ENCODE data around the gene METTL1. TPM values are rescaled to one million over a fixed set of nuclear protein-coding genes. Genes with fewer than 3 reads are reported as not detected.

Gene METTL1
- total RNA-seq, 6 donors from 2014 or later: 1.3 to 30.2 (median 16.9) TPM

DNA sequence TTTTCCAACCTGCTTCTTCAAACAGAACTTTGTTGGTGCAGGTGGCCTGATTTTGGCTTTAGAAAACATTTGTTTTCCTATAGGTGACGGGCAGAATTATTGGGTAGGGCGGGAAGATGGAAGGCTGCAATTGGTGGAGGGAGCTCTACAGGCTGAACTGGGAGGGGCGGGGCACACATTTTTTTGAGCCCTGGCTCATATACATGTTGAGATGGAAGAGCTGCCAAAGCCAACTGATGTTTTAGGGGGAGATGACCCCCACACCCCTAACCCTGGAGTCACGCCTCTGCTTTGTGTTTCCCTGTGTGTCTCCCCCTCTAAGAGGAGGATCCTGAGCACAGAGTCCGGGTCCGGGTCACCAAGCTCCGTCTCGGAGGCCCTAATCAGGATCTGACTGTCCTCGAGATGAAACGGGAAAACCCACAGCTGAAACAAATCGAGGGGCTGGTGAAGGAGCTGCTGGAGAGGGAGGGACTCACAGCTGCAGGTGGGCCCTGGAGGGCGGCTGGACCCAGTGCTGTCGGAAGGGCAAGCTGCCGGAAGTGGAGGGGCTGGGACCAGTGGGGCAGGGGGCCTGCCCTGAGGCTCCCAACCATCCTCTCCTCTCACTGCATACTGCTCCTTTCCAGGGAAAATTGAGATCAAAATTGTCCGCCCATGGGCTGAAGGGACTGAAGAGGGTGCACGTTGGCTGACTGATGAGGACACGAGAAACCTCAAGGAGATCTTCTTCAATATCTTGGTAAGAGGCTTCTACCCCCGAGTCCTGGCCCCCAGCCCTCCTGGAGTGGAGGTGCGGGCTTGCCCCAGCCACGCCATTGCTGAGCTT is 51.9 kb downstream of the METTL1 start:
- no peak for ATAC-seq (ENCODE audit: low FRiP score in 2 of 2)
- no peaks in the 10 kb centered on the region for H3K27me3 ChIP-seq
- no peaks in the 10 kb centered on the region for H3K4me1 ChIP-seq
- H3K4me3 ChIP-seq: no peak overlapping the region
- DNase-seq: no peak
- no peaks in the 10 kb centered on the region for H3K9me3 ChIP-seq
- no peak for TF ChIP-seq POLR2AphosphoS5 (IDR thresholded peaks at IDR 0.05)
- TF ChIP-seq EP300 (IDR thresholded peaks at IDR 0.05): no peak
- TF ChIP-seq, protein P1, sequence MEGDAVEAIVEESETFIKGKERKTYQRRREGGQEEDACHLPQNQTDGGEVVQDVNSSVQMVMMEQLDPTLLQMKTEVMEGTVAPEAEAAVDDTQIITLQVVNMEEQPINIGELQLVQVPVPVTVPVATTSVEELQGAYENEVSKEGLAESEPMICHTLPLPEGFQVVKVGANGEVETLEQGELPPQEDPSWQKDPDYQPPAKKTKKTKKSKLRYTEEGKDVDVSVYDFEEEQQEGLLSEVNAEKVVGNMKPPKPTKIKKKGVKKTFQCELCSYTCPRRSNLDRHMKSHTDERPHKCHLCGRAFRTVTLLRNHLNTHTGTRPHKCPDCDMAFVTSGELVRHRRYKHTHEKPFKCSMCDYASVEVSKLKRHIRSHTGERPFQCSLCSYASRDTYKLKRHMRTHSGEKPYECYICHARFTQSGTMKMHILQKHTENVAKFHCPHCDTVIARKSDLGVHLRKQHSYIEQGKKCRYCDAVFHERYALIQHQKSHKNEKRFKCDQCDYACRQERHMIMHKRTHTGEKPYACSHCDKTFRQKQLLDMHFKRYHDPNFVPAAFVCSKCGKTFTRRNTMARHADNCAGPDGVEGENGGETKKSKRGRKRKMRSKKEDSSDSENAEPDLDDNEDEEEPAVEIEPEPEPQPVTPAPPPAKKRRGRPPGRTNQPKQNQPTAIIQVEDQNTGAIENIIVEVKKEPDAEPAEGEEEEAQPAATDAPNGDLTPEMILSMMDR (IDR thresholded peaks at IDR 0.05): no peak
- no peak for TF ChIP-seq POLR2A (IDR thresholded peaks at IDR 0.05)
- 92 to 94% methylated on average over 18 to 20 of the region's 20 CpGs for WGBS, 2 donors
- no peak overlapping the region for H3K27ac ChIP-seq
- peaks cover 33 to 72% (median 61%) of the 10 kb centered on the region in 4 donors for H3K36me3 ChIP-seq

DNA sequence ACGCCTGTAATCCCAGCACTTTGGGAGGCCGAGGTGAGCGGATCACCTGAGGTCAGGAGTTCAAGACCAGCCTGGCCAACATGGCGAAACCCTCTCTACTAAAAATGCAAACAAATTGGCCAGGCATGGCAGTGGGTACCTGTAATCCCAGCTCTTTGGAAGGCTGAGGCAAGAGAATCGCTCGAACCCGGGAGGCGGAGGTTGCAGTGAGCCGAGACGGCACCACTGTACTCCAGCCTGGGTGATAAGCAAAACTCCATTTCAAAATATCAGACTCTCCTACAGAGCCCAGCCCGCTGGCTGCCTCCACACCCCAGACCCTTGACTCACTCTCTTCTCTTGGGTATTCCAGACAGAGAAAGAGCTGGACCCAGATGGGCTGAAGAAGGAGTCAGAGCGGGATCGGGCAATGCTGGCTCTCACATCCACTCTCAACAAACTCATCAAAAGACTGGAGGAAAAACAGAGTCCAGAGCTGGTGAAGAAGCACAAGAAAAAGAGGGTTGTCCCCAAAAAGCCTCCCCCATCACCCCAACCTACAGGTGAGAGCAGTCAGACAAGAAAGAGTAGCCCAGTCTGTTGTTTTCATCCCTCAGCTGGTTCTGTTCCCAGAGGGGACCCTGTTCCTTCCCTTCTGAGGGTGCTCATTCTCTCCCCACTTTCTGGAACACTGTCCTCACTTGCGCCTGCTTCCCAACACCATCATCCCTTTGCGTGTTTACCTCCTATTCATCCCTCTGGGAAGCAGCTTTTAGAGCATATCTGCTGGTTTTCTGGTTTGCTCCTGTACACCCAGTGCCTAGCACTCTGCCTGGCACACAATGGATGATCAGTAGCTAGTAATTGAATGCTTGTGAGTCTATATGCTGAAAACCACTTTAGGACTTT is 53.0 kb downstream of the METTL1 start:
- Histone ChIP-seq H3K27me3 (no peaks in the 10 kb centered on the region), H3K36me3 (peaks cover 33 to 83% (median 65%) of the 10 kb centered on the region in 4 donors), H3K4me1 (no peaks in the 10 kb centered on the region), H3K27ac (no peak overlapping the region), H3K9me3 (no peaks in the 10 kb centered on the region), H3K4me3 (no peak overlapping the region)
- ATAC-seq (ENCODE audit: low FRiP score in 2 of 2): no peak
- no peak for DNase-seq
- TF ChIP-seq EP300 (IDR thresholded peaks at IDR 0.05) (no peak), POLR2A (IDR thresholded peaks at IDR 0.05) (no peak), POLR2AphosphoS5 (IDR thresholded peaks at IDR 0.05) (no peak)
- TF ChIP-seq, protein P1 (IDR thresholded peaks at IDR 0.05): no peak
- WGBS, 2 donors: 96 to 98% methylated on average over 11 to 15 of the region's 15 CpGs

Small RNAs within 50 kb of the gene (small RNA-seq; reads per million reads assigned to genes)
- 0 reads per million in 4 donors for gene RNU6-1083P

Other genes with a start within 250 kb of the METTL1 start
- 100 to 1,000 TPM in 3 of 6 donors, 10 to 100 TPM in 3; 25.1 to 184 (median 94.7) TPM for gene MBD6, start 249.3 kb downstream of the METTL1 start, total RNA-seq
- 100 to 1,000 TPM in 4 of 6 donors, 10 to 100 TPM in 2; 83.1 to 145 (median 110) TPM for gene DCTN2, start 224.9 kb downstream of the METTL1 start, total RNA-seq
- under 1 TPM in 5 of 6 donors, not detected in 1; 0.06 to 0.39 (median 0.20) TPM for gene KIF5A, start 222.1 kb downstream of the METTL1 start, total RNA-seq
- 10 to 100 TPM; 13.4 to 56.7 (median 30.7) TPM for gene PIP4K2C, start 180.9 kb downstream of the METTL1 start, total RNA-seq
- 10 to 100 TPM; 12.8 to 44.0 (median 21.1) TPM for gene DTX3, start 167.3 kb downstream of the METTL1 start, total RNA-seq
- 10 to 100 TPM in 2 of 6 donors, 1 to 10 TPM in 4; 6.6 to 78.6 (median 8.2) TPM for gene ARHGEF25, start 160.7 kb downstream of the METTL1 start, total RNA-seq
- gene B4GALNT1, start 138.9 kb downstream of the METTL1 start, total RNA-seq: 1 to 10 TPM in 1 of 6 donors, under 1 TPM in 5; under 0.01 to 2.6 (median 0.80) TPM
- 100 to 1,000 TPM; 171 to 305 (median 278) TPM for gene OS9, start 78.0 kb downstream of the METTL1 start, total RNA-seq
- gene AGAP2, start 33.4 kb downstream of the METTL1 start, total RNA-seq: 1 to 10 TPM; 2.0 to 7.3 (median 5.8) TPM
- 10 to 100 TPM; 16.8 to 54.6 (median 37.3) TPM for gene TSPAN31, start 27.1 kb downstream of the METTL1 start, total RNA-seq
- 100 to 1,000 TPM in 2 of 6 donors, 10 to 100 TPM in 4; 38.5 to 109 (median 62.5) TPM for gene CDK4, start 19.8 kb downstream of the METTL1 start, total RNA-seq
- 10 to 100 TPM; 15.4 to 36.7 (median 21.3) TPM for gene MARCHF9, start 17.0 kb downstream of the METTL1 start, total RNA-seq
- gene CYP27B1, start 5.0 kb downstream of the METTL1 start, total RNA-seq: 1 to 10 TPM in 4 of 6 donors, under 1 TPM in 1, not detected in 1; 0.98 to 5.2 (median 2.5) TPM
- 10 to 100 TPM in 2 of 6 donors, 1 to 10 TPM in 4; 4.2 to 18.3 (median 6.4) TPM for gene EEF1AKMT3, start 509 bp upstream of the METTL1 start, total RNA-seq
- 10 to 100 TPM in 4 of 6 donors, 1 to 10 TPM in 2; 5.0 to 34.0 (median 22.8) TPM for gene TSFM, start 10.7 kb upstream of the METTL1 start, total RNA-seq
- gene AVIL, start 46.6 kb upstream of the METTL1 start, total RNA-seq: 10 to 100 TPM in 3 of 6 donors, 1 to 10 TPM in 3; 4.9 to 57.6 (median 8.7) TPM
- gene CTDSP2, start 74.6 kb upstream of the METTL1 start, total RNA-seq: 100 to 1,000 TPM; 153 to 226 (median 175) TPM
- gene ATP23, start 169.5 kb upstream of the METTL1 start, total RNA-seq: 10 to 100 TPM in 1 of 6 donors, 1 to 10 TPM in 4, not detected in 1; 4.7 to 18.8 (median 7.7) TPM